SK-N-SH treated with all-trans-retinoic acid at 6 μM for 48 hours (cell line): ENCODE results near the gene SEMA5A.

Source experiments
- ATAC-seq: fragments of 200-7000 bp; cut with Tn5 transposase; 3 replicates; pipeline ENCODE4 v1.9.1; 2020; ENCODE audit warnings: mild to moderate bottlenecking, moderate library complexity
- ARNTL ChIP-seq: fragments of 450-650 bp; formaldehyde crosslinking; IDR thresholded peaks from 2 replicates; pipeline ENCODE4 v1.5.0; 2020; ENCODE audit warnings: low read depth, mild to moderate bottlenecking, moderate library complexity, borderline replicate concordance
- CREB5 ChIP-seq: fragments of 250-450 bp; sonication (Bioruptor Pico); IDR thresholded peaks from 2 replicates; pipeline ENCODE4 v1.5.1; 2020; ENCODE audit warnings: low read depth, mild to moderate bottlenecking, moderate library complexity
- CSDC2 ChIP-seq: fragments of 250-450 bp; sonication (Bioruptor Pico); IDR thresholded peaks from 2 replicates; pipeline ENCODE4 v1.5.0; 2020; ENCODE audit warnings: mild to moderate bottlenecking, moderate library complexity
- ESRRG ChIP-seq: fragments of 250-450 bp; sonication (Bioruptor Pico); IDR thresholded peaks from 2 replicates; pipeline ENCODE4 v1.6.1; 2021; ENCODE audit warnings: mild to moderate bottlenecking
- GLIS3 ChIP-seq: fragments of 250-450 bp; sonication (Bioruptor Pico); IDR thresholded peaks from 2 replicates; pipeline ENCODE4 v1.5.0; 2020; ENCODE audit warnings: mild to moderate bottlenecking, moderate library complexity
- OSR1 ChIP-seq: fragments of 250-450 bp; sonication (Bioruptor Pico); IDR thresholded peaks from 2 replicates; pipeline ENCODE4 v1.8.0; 2022; ENCODE audit warnings: moderate library complexity, mild to moderate bottlenecking, inconsistent platforms
- PATZ1 ChIP-seq: fragments of 250-450 bp; sonication (Bioruptor Pico); IDR thresholded peaks from 2 replicates; pipeline ENCODE4 v1.8.0; 2020; ENCODE audit warnings: mild to moderate bottlenecking, moderate library complexity, borderline replicate concordance
- POU6F1 ChIP-seq: fragments of 250-450 bp; sonication (Bioruptor Pico); IDR thresholded peaks from 2 replicates; pipeline ENCODE4 v1.8.0; 2021; ENCODE audit warnings: low read depth, mild to moderate bottlenecking, moderate library complexity, borderline replicate concordance
- RARB ChIP-seq: fragments of 250-450 bp; sonication (Bioruptor Pico); IDR thresholded peaks from 2 replicates; pipeline ENCODE4 v1.8.0; 2021; ENCODE audit warnings: mild to moderate bottlenecking, moderate library complexity
- SNAI2 ChIP-seq: fragments of 250-450 bp; sonication (Bioruptor Pico); IDR thresholded peaks from 2 replicates; pipeline ENCODE4 v1.5.0; 2020; ENCODE audit warnings: mild to moderate bottlenecking, moderate library complexity
- TCF4 ChIP-seq: fragments of 250-450 bp; sonication (Bioruptor Pico); IDR thresholded peaks from 2 replicates; pipeline ENCODE4 v1.8.0; 2021; ENCODE audit warnings: mild to moderate bottlenecking, moderate library complexity, borderline replicate concordance
- TOX ChIP-seq: fragments of 250-450 bp; sonication (Bioruptor Pico); IDR thresholded peaks from 2 replicates; pipeline ENCODE4 v1.8.0; 2021; ENCODE audit warnings: mild to moderate bottlenecking, moderate library complexity, borderline replicate concordance
- TSHZ2 ChIP-seq: fragments of 250-450 bp; sonication (Bioruptor Pico); IDR thresholded peaks from 2 replicates; pipeline ENCODE4 v1.5.0; 2020; ENCODE audit warnings: mild to moderate bottlenecking, moderate library complexity
- ZC3H10 ChIP-seq: fragments of 250-450 bp; sonication (Bioruptor Pico); IDR thresholded peaks from 2 replicates; pipeline ENCODE4 v1.5.1; 2021; ENCODE audit warnings: mild to moderate bottlenecking, moderate library complexity
- ZFP30 ChIP-seq: fragments of 450-650 bp; formaldehyde crosslinking; IDR thresholded peaks from 2 replicates; pipeline ENCODE4 v1.5.0; 2022; ENCODE audit warnings: mild to moderate bottlenecking, moderate library complexity
- ZNF565 ChIP-seq: fragments of 450-650 bp; formaldehyde crosslinking; conservative IDR thresholded peaks from 2 replicates; pipeline ENCODE4 v1.5.0; 2020; ENCODE audit warnings: low read depth, mild to moderate bottlenecking, moderate library complexity
- ZNF70 ChIP-seq: fragments of 450-650 bp; formaldehyde crosslinking; IDR thresholded peaks from 2 replicates; pipeline ENCODE4 v1.5.0; 2020; ENCODE audit warnings: mild to moderate bottlenecking, moderate library complexity
- ZNF8 ChIP-seq: fragments of 450-650 bp; formaldehyde crosslinking; IDR thresholded peaks from 2 replicates; pipeline ENCODE4 v1.5.0; 2020; ENCODE audit warnings: mild to moderate bottlenecking, moderate library complexity
- TF ChIP-seq, protein P1 (sequence below): fragments of 250-450 bp; sonication (Bioruptor Pico); IDR thresholded peaks from 2 replicates; pipeline ENCODE4 v1.5.1; 2021; ENCODE audit warnings: mild to moderate bottlenecking, moderate library complexity

The SEMA5A gene

GRCh38 chr5:9340085-9340484 is 205.8 kb downstream of the SEMA5A start (continued):
- TF ChIP-seq, protein P1, sequence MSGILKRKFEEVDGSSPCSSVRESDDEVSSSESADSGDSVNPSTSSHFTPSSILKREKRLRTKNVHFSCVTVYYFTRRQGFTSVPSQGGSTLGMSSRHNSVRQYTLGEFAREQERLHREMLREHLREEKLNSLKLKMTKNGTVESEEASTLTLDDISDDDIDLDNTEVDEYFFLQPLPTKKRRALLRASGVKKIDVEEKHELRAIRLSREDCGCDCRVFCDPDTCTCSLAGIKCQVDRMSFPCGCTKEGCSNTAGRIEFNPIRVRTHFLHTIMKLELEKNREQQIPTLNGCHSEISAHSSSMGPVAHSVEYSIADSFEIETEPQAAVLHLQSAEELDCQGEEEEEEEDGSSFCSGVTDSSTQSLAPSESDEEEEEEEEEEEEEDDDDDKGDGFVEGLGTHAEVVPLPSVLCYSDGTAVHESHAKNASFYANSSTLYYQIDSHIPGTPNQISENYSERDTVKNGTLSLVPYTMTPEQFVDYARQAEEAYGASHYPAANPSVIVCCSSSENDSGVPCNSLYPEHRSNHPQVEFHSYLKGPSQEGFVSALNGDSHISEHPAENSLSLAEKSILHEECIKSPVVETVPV (CRISPR knock-in tag) = no peak
- TF ChIP-seq GLIS3 (CRISPR knock-in tag) (no peak), ZC3H10 (no peak), TOX (CRISPR knock-in tag) (no peak), TCF4 (no peak), CREB5 (CRISPR knock-in tag) (no peak)

DNA sequence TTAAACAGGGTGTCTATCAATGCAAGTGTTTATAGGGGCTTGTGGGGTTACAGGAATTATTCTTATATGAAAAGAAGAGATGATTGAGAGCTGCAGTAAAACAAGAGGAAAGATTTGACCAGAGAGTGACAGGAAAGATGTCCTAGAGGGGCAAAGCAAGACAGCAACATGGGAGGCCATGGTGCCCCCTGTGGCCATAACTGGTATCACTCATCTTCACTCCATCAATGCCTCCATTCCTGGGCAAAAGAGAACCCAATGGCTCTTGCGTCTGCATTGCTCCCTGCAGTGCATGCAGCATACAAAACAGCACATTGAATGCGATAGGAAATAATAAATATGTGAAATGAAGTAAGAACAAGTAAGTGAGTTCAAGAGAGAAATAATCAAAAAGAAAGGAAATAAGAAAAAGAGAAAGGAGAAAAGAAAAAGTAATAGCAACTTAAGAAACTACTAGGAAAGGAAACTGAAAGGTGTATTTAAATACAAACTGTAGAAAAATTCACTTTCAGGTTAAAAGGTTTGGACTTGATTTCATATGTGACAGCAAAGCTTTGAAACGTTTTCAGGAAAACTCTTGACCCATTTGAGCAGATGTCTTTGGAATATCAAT is 206.6 kb downstream of the SEMA5A start:
- no peak for ATAC-seq
- TF ChIP-seq, protein P1 (CRISPR knock-in tag) = no peak
- TF ChIP-seq GLIS3 (CRISPR knock-in tag) (no peak), TCF4 (no peak), TOX (CRISPR knock-in tag) (no peak), ZNF565 (CRISPR knock-in tag) (no peak), ARNTL (CRISPR knock-in tag) (no peak), CSDC2 (no peak), ZNF70 (CRISPR knock-in tag) (no peak), POU6F1 (CRISPR knock-in tag) (no peak), SNAI2 (CRISPR knock-in tag) (no peak), ESRRG (CRISPR knock-in tag) (no peak), PATZ1 (CRISPR knock-in tag) (no peak), CREB5 (CRISPR knock-in tag) (no peak), ZFP30 (CRISPR knock-in tag) (no peak), OSR1 (no peak), RARB (CRISPR knock-in tag) (no peak), ZNF8 (CRISPR knock-in tag) (no peak), TSHZ2 (no peak), ZC3H10 (no peak)
- TF ChIP-seq, all 23 proteins: peak for 0
